ENCODE results near the gene IL32. TPM values are rescaled to one million over a fixed set of nuclear protein-coding genes. Genes with fewer than 3 reads are reported as not detected.

IL32 gene
- total and polyA plus RNA-seq, 2 of the 4 experiments (the other 2 are of a cell fraction), result 25.6 to 95.7 TPM

- no TSS peak for BruUV-seq (replicated peaks)
Measured at GRCh38 chr16:3035972-3036725, 29.3 kb upstream of the IL32 start.

More at GRCh38 chr16:3035972-3036725, 29.3 kb upstream of the IL32 start:
- no peak for DNase-seq
- H3K18ac ChIP-seq (ENCODE audit: low read depth, low read length), result no peak overlapping the region
- in situ Hi-C loops (cut with MboI; ENCODE audit: low sequenced_read_pairs), result no loop called here
- H4K5ac ChIP-seq (ENCODE audit: low read depth, low read length), result no peak overlapping the region
- POLR2A ChIA-PET (ENCODE audit: unreplicated experiment), result interaction anchor here (1.2 kb wide), 1 partner anchor 13 kb away, joined by 3 read pairs; no protein-coding TSS in a partner anchor
- H2AFZ ChIP-seq (replicated peaks; ENCODE audit: low read length, poor library complexity), result no peak overlapping the region
- no peak overlapping the region for H2BK20ac ChIP-seq (ENCODE audit: low read depth, low read length)
- H3K36me3 ChIP-seq (ENCODE audit: control insufficient read depth, insufficient read depth, low read length), result no peaks in the 10 kb centered on the region
- H4K8ac ChIP-seq (ENCODE audit: low read depth in 2 of 2, low read length in 2 of 2), result no peak overlapping the region
- dilution Hi-C loops (cut with HindIII; ENCODE audit: low sequenced_read_pairs, unreplicated experiment), result no loop called here
- H2AK9ac ChIP-seq (replicated peaks; ENCODE audit: low read depth, low read length, poor library complexity), result no peak overlapping the region
- CTCF ChIA-PET, result no interaction called here
- WGBS, 2 experiments (ENCODE audit: extremely low coverage in 2 of 2, insufficient read length in 1 of 2), result 14% methylated on average over 11 of the region's 40 CpGs; no CpG with 5 or more reads in 1 of the 2 experiments
- no peak overlapping the region for H3K4me3 ChIP-seq (ENCODE audit: insufficient read depth, low read depth, low read length)
- H3K27ac ChIP-seq (ENCODE audit: insufficient read depth, low read length), result no peak overlapping the region
- H3K14ac ChIP-seq (replicated peaks; ENCODE audit: low read depth, low read length), result no peak overlapping the region
- ATAC-seq (ENCODE audit: low read depth), result 0 out of 2 replicates have a peak, but pooled peaks have one; percentile 4
- no peak overlapping the region for H3K9ac ChIP-seq (ENCODE audit: low read depth, low read length)
- no peaks in the 10 kb centered on the region for H3K9me1 ChIP-seq (ENCODE audit: insufficient read depth, low read length)
- no peak for TF ChIP-seq CEBPB (IDR thresholded peaks at IDR 0.05; ENCODE audit: low read depth, low read length)
- TF ChIP-seq CHD1 (IDR thresholded peaks at IDR 0.05; ENCODE audit: low read depth, low read length), result no peak
- TF ChIP-seq, protein P1, sequence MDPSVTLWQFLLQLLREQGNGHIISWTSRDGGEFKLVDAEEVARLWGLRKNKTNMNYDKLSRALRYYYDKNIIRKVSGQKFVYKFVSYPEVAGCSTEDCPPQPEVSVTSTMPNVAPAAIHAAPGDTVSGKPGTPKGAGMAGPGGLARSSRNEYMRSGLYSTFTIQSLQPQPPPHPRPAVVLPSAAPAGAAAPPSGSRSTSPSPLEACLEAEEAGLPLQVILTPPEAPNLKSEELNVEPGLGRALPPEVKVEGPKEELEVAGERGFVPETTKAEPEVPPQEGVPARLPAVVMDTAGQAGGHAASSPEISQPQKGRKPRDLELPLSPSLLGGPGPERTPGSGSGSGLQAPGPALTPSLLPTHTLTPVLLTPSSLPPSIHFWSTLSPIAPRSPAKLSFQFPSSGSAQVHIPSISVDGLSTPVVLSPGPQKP (IDR thresholded peaks at IDR 0.05; ENCODE audit: borderline replicate concordance, low read depth, low read length), result no peak
- TF ChIP-seq RAD21 (IDR thresholded peaks at IDR 0.05; ENCODE audit: low read length), result no peak
- no peak for TF ChIP-seq RFX5 (IDR thresholded peaks at IDR 0.05; ENCODE audit: low read depth, low read length)
- no peak for TF ChIP-seq SMC3 (IDR thresholded peaks at IDR 0.05; ENCODE audit: low read depth, low read length)
- TF ChIP-seq USF2 (IDR thresholded peaks at IDR 0.05; ENCODE audit: low read depth, low read length), result no peak
- no peak for TF ChIP-seq MAFK (IDR thresholded peaks at IDR 0.05; ENCODE audit: low read depth, low read length)
- TF ChIP-seq, protein P2, sequence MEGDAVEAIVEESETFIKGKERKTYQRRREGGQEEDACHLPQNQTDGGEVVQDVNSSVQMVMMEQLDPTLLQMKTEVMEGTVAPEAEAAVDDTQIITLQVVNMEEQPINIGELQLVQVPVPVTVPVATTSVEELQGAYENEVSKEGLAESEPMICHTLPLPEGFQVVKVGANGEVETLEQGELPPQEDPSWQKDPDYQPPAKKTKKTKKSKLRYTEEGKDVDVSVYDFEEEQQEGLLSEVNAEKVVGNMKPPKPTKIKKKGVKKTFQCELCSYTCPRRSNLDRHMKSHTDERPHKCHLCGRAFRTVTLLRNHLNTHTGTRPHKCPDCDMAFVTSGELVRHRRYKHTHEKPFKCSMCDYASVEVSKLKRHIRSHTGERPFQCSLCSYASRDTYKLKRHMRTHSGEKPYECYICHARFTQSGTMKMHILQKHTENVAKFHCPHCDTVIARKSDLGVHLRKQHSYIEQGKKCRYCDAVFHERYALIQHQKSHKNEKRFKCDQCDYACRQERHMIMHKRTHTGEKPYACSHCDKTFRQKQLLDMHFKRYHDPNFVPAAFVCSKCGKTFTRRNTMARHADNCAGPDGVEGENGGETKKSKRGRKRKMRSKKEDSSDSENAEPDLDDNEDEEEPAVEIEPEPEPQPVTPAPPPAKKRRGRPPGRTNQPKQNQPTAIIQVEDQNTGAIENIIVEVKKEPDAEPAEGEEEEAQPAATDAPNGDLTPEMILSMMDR (conservative IDR thresholded peaks at IDR 0.05; ENCODE audit: low read depth, low read length), result no peak
- no peak for TF ChIP-seq MAZ (IDR thresholded peaks at IDR 0.05; ENCODE audit: borderline replicate concordance, low read depth, low read length)
- TF ChIP-seq FOS (IDR thresholded peaks at IDR 0.05; ENCODE audit: low read depth, low read length), result no peak
- no peak for TF ChIP-seq MXI1 (IDR thresholded peaks at IDR 0.05; ENCODE audit: borderline replicate concordance, low read depth, low read length)
- no peak for TF ChIP-seq BHLHE40 (IDR thresholded peaks at IDR 0.05; ENCODE audit: low read depth, low read length)
- no peak overlapping the region for H2BK120ac ChIP-seq (ENCODE audit: low read depth, low read length)
- H3K9me3 ChIP-seq (ENCODE audit: control insufficient read depth, insufficient read depth, low read length), result no peaks in the 10 kb centered on the region
- H3K4ac ChIP-seq (ENCODE audit: low read depth, low read length), result no peak overlapping the region
- H2BK15ac ChIP-seq (ENCODE audit: low read depth, low read length), result no peak overlapping the region
- no peak overlapping the region for H2AK5ac ChIP-seq (ENCODE audit: low read depth, low read length)
- intact Hi-C loops (cut with micrococcal nuclease), result no loop called here
- H4K91ac ChIP-seq (ENCODE audit: insufficient read depth, low read depth, low read length), result no peak overlapping the region
- H3K56ac ChIP-seq (ENCODE audit: extremely low read depth, insufficient read depth, low read length), result no peak overlapping the region
- H3K4me2 ChIP-seq (ENCODE audit: low read depth, low read length), result no peak overlapping the region
- no peaks in the 10 kb centered on the region for H3K4me1 ChIP-seq (ENCODE audit: control insufficient read depth, insufficient read depth, low read length)
- H2BK5ac ChIP-seq (ENCODE audit: low read depth, low read length, poor library complexity, severe bottlenecking), result no peak overlapping the region
- no peak overlapping the region for H3K23ac ChIP-seq (ENCODE audit: low read depth, low read length)
- H4K20me1 ChIP-seq (ENCODE audit: insufficient read depth, low read length), result no peaks in the 10 kb centered on the region
- no peaks in the 10 kb centered on the region for H3K79me1 ChIP-seq (ENCODE audit: low read depth in 1 of 2, low read length in 2 of 2)
- H3K27me3 ChIP-seq (ENCODE audit: control insufficient read depth, insufficient read depth, low read length), result peaks cover 71% of the 10 kb centered on the region

Measured in IMR-90 (cell line).